Measurements from ENCODE around the gene CIRBP.

CIRBP gene

DNA sequence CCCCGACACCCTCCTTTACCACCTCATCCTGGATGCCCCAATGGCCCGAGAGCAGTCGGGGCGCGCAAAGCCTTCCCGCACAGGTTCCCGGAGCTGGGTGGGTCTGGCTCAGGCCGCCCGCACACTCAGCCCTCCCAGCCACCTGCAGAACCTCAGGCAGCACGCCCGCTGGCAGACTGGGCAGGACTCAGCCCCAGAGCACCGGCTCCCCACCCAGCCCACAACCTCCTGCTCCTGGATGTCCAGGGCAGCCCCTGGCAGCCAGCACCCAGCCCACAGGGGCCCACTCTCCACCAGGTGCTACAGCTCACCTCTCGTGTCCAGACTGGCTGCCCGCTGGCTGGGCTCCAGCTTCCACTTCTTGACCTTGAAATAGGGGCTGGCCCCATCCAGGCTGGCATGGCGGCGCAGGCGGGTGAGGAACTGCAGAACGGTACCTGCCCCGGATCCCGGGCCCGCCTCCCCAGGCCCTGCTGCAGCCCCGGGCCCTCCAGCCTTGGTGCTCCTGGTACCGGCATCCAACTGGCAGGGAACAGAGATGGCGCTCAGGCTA, 35.9 kb upstream of the CIRBP start:
- Histone ChIP-seq H3K9ac (ENCODE audit: low read depth, low read length) (no peak overlapping the region), H3K4me3 (ENCODE audit: low read length) (no peak overlapping the region), H3K27me3 (ENCODE audit: control insufficient read depth, insufficient read depth, low read length) (no peaks in the 10 kb centered on the region), H3K9me3 (replicated peaks; ENCODE audit: low read length) (no peaks in the 10 kb centered on the region), H3K36me3 (ENCODE audit: insufficient read depth, low read length) (peaks cover 32% of the 10 kb centered on the region), H3K4me2 (ENCODE audit: low read length) (no peak overlapping the region), H3K4me1 (ENCODE audit: control insufficient read depth, insufficient read depth, low read length) (peaks cover 23% of the 10 kb centered on the region)

DNA sequence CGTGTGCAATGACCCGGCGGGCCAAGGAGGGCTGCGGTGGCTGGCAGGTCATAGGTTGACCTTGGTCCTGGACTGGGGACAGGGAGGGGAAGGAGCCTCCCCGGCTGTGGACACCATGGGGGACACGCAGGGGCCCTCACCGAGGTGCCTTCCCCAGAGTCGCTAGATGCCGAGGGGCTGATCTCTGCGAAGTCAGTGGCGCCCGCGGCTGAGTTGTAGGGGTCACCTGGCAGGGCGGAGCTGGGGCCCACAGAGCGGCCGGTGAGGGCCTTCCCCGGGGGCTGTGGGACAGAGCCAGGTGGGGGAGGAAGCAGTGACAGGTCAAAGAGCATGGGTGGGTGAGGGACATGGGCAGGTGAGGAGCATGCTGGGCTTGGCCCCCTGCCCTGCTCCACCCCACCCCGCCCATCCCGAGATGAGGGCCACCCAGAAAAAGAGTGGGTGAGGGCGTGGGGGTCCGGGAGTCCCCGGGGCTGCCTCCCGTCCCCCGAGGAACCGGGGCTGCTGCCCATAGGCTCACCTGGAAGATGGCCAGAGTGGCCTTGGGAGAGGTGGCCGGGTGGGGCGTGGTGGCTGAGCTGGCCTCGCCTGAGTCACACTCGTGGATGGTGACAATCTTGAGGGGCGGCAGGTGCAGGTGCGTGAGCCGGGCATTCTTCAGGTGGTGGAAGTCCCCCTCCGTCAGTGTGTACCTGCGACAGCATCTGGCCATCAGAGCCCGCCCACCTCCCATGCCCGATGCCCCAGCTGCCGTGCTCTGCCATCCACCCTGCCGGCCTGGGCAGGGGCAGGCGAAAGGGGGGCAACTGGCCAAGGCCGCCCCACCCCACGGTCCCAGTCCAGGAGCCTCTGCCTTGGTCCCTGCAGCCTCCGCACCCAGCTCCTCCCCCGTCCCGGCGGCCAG, 34.8 kb upstream of the CIRBP start:
- Histone ChIP-seq H3K27me3 (ENCODE audit: control insufficient read depth, insufficient read depth, low read length) (no peaks in the 10 kb centered on the region), H3K4me1 (ENCODE audit: control insufficient read depth, insufficient read depth, low read length) (peaks cover 23% of the 10 kb centered on the region), H3K4me3 (ENCODE audit: low read length) (no peak overlapping the region), H3K36me3 (ENCODE audit: insufficient read depth, low read length) (peaks cover 30% of the 10 kb centered on the region), H3K4me2 (ENCODE audit: low read length) (no peak overlapping the region), H3K9me3 (replicated peaks; ENCODE audit: low read length) (no peaks in the 10 kb centered on the region), H3K9ac (ENCODE audit: low read depth, low read length) (no peak overlapping the region)

DNA sequence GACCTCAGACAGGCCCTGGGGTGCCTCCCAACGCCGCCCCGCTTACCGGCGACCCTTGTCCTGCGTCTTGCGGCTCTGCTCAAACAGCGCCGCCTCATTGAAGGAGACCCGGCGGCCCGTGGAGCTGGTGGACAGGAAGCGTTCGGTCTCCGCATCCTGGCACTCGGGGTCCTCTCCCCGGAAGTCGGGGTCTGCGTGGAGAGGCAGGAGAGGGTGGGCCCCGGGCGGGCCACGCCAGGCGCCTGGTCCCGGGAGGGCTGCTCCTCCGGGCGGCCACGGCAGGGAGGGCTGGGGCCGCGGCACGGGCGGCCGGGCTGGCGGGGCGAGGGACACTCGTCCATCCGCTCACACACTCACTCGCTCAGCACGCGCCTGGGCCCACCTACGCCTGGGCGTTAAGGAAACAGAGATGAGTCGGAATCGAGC, 34.2 kb upstream of the CIRBP start:
- Histone ChIP-seq H3K9ac (ENCODE audit: low read depth, low read length) (no peak overlapping the region), H3K4me1 (ENCODE audit: control insufficient read depth, insufficient read depth, low read length) (peaks cover 27% of the 10 kb centered on the region), H3K4me2 (ENCODE audit: low read length) (no peak overlapping the region), H3K36me3 (ENCODE audit: insufficient read depth, low read length) (peaks cover 30% of the 10 kb centered on the region), H3K27me3 (ENCODE audit: control insufficient read depth, insufficient read depth, low read length) (no peaks in the 10 kb centered on the region), H3K4me3 (ENCODE audit: low read length) (no peak overlapping the region), H3K9me3 (replicated peaks; ENCODE audit: low read length) (no peaks in the 10 kb centered on the region)

DNA sequence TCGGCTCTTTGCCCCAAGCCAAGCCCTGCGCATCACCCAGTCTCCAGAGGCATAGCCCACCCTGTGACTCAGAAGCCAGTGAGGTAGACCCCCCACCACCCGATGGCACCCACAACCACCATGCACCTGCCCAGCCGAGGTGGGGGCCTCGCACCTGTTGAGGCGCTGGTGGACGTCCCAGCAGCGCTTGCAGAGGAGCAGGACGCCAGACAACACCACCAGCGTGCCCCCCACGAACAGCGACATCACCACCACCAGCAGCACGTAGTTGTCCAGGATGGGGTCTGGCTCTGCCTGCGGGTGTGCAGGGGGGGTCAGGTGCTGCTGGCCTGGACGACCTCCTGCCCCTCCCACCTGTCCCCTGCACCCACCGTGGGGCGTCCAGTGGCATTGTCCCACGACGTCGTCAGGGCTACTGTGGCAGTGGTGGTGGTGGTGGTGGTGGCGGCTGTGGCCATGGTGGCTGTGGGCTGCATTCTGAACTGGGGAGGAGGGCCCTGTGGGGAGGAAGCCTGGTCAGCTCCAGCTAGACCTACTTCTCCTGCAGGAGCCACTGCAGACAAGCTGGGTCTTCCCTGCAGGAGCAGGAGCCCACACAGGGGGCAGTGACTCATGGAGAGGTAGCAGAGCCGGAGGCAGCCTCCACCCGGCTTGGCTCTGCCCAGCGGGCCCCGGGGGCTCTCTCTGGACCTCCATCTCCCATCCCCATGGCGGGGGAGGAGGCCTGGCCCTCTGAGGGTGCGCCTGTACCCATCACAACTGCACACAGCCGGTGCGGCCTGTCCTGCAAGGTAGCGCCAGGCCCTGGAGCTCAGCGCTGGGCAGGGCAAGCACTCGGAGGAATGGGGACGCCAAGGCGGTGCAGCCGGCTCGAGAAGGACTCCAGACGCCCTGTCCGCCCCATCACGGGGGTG, 33.2 kb upstream of the CIRBP start:
- Histone ChIP-seq H3K4me2 (ENCODE audit: low read length) (peak overlapping the region; percentile 93), H3K9ac (ENCODE audit: low read depth, low read length) (peak overlapping the region; percentile 68), H3K9me3 (replicated peaks; ENCODE audit: low read length) (no peaks in the 10 kb centered on the region), H3K4me3 (ENCODE audit: low read length) (peak overlapping the region; percentile 66), H3K4me1 (ENCODE audit: control insufficient read depth, insufficient read depth, low read length) (peaks cover 31% of the 10 kb centered on the region), H3K36me3 (ENCODE audit: insufficient read depth, low read length) (peaks cover 30% of the 10 kb centered on the region), H3K27me3 (ENCODE audit: control insufficient read depth, insufficient read depth, low read length) (no peaks in the 10 kb centered on the region)

DNA sequence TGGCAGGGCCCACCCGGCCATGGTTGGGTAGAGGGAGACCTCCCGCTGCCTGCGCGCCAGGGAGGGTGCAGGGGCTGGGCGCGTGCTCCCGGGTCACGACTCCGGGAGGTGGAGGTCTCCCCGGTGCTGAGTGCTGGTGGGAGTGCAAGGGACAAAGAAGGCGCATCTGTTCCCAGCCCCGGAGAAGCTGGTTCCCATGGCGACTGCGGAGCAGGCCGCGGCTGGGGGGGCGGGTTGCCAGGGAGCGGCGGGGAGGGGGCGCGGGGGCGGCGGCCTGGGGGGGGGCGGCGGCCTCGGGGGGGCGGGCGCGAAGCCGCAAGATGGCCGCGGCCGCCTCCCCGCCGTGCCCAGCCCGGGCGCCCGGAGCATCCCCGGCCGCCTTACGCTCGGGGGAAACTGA, 32.6 kb upstream of the CIRBP start:
- Histone ChIP-seq H3K9ac (ENCODE audit: low read depth, low read length) (peak overlapping the region; percentile 78), H3K9me3 (replicated peaks; ENCODE audit: low read length) (no peaks in the 10 kb centered on the region), H3K4me1 (ENCODE audit: control insufficient read depth, insufficient read depth, low read length) (peaks cover 36% of the 10 kb centered on the region), H3K4me2 (ENCODE audit: low read length) (peak overlapping the region; percentile 93), H3K36me3 (ENCODE audit: insufficient read depth, low read length) (peaks cover 29% of the 10 kb centered on the region), H3K4me3 (ENCODE audit: low read length) (peak overlapping the region; percentile 87), H3K27me3 (ENCODE audit: control insufficient read depth, insufficient read depth, low read length) (no peaks in the 10 kb centered on the region)

DNA sequence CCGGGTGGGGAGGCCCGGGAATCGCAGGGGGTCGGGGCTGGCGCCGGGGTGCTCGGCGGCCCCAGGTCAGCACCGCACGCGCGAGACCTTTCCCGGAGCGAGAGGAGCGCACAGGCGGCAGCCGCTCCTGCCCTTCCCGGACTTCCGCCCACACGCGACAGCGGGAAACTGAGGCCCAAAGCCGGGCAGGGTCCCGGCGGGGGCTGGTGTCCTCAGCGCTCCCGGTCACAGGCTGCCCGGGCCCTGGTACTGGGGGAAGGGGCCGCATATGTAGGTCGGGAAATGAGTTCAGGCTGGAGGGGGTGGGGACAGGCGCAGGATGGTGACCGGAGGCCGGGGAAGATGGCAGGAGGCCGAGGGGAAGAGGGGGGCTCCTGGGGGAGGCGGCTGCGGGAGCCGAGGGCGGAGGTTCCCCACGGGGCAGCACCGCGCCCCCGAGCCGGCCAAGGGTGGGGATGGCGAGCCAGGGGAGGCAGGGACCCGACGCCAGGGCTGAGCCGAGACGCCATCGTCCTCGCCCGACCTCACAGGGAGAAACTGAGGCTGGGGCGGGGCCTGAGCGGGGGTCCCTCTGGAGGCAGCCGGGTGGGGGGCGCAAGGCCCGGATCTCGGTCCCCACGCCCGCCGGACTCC, 32.0 kb upstream of the CIRBP start:
- Histone ChIP-seq H3K9me3 (replicated peaks; ENCODE audit: low read length) (no peaks in the 10 kb centered on the region), H3K9ac (ENCODE audit: low read depth, low read length) (peak overlapping the region; percentile 78), H3K4me2 (ENCODE audit: low read length) (peak overlapping the region; percentile 93), H3K4me1 (ENCODE audit: control insufficient read depth, insufficient read depth, low read length) (peaks cover 38% of the 10 kb centered on the region), H3K27me3 (ENCODE audit: control insufficient read depth, insufficient read depth, low read length) (no peaks in the 10 kb centered on the region), H3K4me3 (ENCODE audit: low read length) (peak overlapping the region; percentile 87), H3K36me3 (ENCODE audit: insufficient read depth, low read length) (peaks cover 27% of the 10 kb centered on the region)

DNA sequence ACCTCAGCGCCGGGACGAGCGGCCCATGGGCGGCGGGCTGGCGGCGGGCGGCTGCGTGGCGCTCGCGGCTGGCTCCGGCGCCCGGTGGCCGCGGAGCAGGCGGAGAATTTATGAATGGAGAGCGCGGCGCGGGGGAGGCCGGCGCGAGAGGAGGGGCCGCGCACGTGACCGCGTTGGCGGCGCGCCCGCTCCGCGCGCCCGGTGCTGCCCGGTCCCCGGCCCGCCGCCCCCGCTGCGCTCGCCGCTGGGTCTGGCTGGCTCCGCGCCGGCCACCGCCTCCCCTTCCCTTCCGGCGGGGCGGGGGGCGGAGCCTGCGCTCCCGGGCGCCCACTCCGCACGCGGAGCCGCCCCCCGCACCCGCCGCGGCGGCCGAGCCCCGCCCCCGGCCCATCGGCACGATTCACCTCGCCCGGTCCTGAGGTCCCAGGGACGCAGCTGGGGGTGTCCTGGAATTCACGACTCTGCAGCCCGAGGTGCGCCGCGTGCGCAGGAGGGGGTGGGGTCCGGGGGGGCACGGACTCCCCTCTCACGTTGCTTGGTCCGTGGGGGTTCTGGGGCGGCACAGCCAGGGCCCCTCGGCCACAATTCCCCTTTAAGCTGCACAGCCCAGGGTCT, 31.3 kb upstream of the CIRBP start, which contains the start of gene CBARP:
Gene CBARP, minus strand, starts transcription at position 252 of the 615 bp plus-strand sequence. CDS start 1,905 bp downstream, outside the sequence.
- Histone ChIP-seq H3K4me2 (ENCODE audit: low read length) (peak within 1 kb of the TSS; percentile 93), H3K36me3 (ENCODE audit: insufficient read depth, low read length) (peaks cover 22% of the 10 kb centered on the region), H3K9me3 (replicated peaks; ENCODE audit: low read length) (no peaks in the 10 kb centered on the region), H3K4me3 (ENCODE audit: low read length) (peak within 1 kb of the TSS; percentile 87), H3K27me3 (ENCODE audit: control insufficient read depth, insufficient read depth, low read length) (no peaks in the 10 kb centered on the region), H3K9ac (ENCODE audit: low read depth, low read length) (peak within 1 kb of the TSS; percentile 78), H3K4me1 (ENCODE audit: control insufficient read depth, insufficient read depth, low read length) (peaks cover 37% of the 10 kb centered on the region)

DNA sequence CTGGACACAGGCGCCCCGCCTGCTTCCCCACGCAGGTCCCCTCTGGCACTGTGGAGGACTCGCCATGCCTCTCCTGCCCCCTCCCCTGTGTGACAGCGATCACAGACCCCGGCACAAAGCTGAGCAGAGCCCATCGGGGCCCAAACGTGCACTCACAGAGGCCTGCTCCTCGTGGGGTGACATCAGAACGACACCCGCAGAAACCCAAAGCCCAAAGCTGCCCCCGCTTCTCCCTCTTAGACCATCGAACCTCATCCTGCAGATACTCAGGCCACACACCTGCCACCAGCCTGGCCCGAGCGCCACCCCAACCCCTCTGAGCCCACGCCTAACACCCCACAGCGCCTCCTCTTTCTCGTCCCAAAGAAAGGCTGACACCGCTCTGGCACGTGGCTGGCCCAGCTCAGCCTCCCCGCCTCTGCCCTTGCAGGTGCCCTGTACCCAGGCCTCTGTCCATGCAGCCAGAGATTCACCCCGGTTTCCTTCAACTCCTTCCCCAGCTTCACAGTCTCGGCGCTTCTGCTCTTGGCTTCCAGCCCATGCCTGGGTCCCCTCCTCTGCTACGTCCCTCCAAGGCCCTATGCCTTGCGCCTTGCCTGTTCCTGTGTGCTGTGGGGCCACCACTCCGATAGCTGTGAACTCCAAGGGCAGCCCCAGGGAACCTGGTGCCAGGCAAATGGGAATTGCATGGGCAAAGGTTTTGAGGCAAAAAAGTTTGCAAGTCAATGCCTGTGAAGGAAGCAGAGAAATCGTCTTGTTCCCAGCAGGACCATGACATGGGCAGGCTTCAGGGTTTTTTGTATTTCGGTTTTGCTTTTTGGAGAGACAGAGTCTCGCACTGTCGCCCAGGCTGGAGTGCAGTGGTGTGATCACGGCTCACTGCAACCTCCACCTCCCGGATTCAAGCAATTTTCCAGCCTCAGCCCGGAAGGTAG, 30.5 kb upstream of the CIRBP start:
- Histone ChIP-seq H3K4me3 (ENCODE audit: low read length) (peak overlapping the region; percentile 87), H3K4me1 (ENCODE audit: control insufficient read depth, insufficient read depth, low read length) (peaks cover 39% of the 10 kb centered on the region)

DNA sequence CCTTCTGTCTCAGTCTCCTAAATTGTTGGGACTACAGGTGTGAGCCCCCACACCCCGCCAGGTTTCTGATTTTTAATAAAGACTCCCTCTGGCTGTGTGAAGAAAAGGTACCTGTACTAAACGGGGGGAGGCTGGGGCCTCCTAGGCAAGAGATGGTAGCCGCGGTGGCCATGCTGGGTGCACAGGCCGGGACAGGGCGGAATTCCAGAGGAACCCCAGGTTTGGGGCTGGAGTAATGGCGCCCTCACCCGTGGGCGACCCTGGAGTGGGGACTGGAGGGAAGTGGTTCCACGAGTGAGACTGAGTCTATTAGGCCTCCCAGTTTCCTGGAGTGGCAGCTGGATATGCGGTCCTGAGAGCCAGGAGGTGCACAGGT, 29.7 kb upstream of the CIRBP start:
- Histone ChIP-seq H3K4me3 (ENCODE audit: low read length) (no peak overlapping the region), H3K9ac (ENCODE audit: low read depth, low read length) (peak overlapping the region; percentile 64), H3K4me1 (ENCODE audit: control insufficient read depth, insufficient read depth, low read length) (peaks cover 47% of the 10 kb centered on the region), H3K9me3 (replicated peaks; ENCODE audit: low read length) (no peaks in the 10 kb centered on the region), H3K27me3 (ENCODE audit: control insufficient read depth, insufficient read depth, low read length) (no peaks in the 10 kb centered on the region), H3K36me3 (ENCODE audit: insufficient read depth, low read length) (peaks cover 16% of the 10 kb centered on the region), H3K4me2 (ENCODE audit: low read length) (peak overlapping the region; percentile 96)

More for the DNA sequence above, 30.5 kb upstream of the CIRBP start:
- peak overlapping the region; percentile 16 for H3K9ac ChIP-seq (ENCODE audit: low read depth, low read length)
- H3K27me3 ChIP-seq (ENCODE audit: control insufficient read depth, insufficient read depth, low read length): no peaks in the 10 kb centered on the region
- peaks cover 18% of the 10 kb centered on the region for H3K36me3 ChIP-seq (ENCODE audit: insufficient read depth, low read length)
- peak overlapping the region; percentile 93 for H3K4me2 ChIP-seq (ENCODE audit: low read length)
- no peaks in the 10 kb centered on the region for H3K9me3 ChIP-seq (replicated peaks; ENCODE audit: low read length)

Measured in skeletal muscle satellite cell (primary cell).